Stomach (tissue), 4 donors: Measurements from ENCODE around the gene COL9A1.

Experiments
- POLR2A ChIP-seq, 4 donors: fragments of 450-650 bp; IDR thresholded peaks; one replicate each; pipeline ENCODE4 v1.6.1; 2016; ENCODE audit warnings: antibody characterized with exemption in 4 of 4, control low read depth in 2 of 4, mild to moderate bottlenecking in 1 of 4, moderate library complexity in 1 of 4
- TF ChIP-seq, protein P1 (sequence below), 7 experiments: fragments of 450-650 bp in 4 of 7; fragments of 200-600 bp in 3 of 7; sonication (generic) in 3 of 7; IDR thresholded peaks; one replicate each; pipeline ENCODE4 v1.5.1; 2016 to 2019; ENCODE audit warnings: antibody characterized with exemption in 7 of 7, control low read depth in 2 of 7, mild to moderate bottlenecking in 1 of 7

DNA sequence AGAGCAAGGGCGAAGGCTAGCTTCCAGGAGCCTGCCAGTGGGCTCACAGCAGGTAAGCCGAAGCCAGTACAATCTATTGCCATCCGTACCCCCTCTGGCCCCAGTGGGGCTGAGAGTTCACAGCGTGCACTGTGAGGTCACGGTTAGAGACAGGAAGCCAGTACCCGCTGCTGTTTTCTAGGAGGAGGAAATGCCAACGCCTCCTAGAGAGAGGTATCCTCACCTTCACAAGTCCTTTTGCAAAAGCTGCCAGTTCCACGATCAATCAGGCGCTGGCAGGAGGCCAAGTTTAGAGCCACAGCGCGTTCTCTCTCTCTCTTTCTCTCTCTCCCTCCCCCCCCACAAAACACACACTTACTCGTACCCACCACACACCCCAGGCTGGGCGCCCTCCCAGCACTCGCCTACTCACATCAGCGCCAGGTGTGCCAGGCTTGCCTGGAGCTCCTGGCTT lies 22.5 kb downstream of the COL9A1 start:
- TF ChIP-seq, protein P1, sequence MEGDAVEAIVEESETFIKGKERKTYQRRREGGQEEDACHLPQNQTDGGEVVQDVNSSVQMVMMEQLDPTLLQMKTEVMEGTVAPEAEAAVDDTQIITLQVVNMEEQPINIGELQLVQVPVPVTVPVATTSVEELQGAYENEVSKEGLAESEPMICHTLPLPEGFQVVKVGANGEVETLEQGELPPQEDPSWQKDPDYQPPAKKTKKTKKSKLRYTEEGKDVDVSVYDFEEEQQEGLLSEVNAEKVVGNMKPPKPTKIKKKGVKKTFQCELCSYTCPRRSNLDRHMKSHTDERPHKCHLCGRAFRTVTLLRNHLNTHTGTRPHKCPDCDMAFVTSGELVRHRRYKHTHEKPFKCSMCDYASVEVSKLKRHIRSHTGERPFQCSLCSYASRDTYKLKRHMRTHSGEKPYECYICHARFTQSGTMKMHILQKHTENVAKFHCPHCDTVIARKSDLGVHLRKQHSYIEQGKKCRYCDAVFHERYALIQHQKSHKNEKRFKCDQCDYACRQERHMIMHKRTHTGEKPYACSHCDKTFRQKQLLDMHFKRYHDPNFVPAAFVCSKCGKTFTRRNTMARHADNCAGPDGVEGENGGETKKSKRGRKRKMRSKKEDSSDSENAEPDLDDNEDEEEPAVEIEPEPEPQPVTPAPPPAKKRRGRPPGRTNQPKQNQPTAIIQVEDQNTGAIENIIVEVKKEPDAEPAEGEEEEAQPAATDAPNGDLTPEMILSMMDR (IDR thresholded peaks at IDR 0.05) = no peak
- no peak for TF ChIP-seq POLR2A (IDR thresholded peaks at IDR 0.05)
